Prostate gland (tissue), 2 donors: ENCODE measurements around the gene LPAR2.

ENCODE experiments used
- CTCF ChIP-seq, 4 experiments: fragments of 200-600 bp in 2 of 4; fragments of 450-650 bp in 2 of 4; sonication (generic) in 2 of 4; IDR thresholded peaks; 1 replicate in 3 of 4; 2 replicates in 1 of 4; pipeline ENCODE4 v1.5.1; 2016 to 2019; ENCODE audit warnings: antibody characterized with exemption in 4 of 4, mild to moderate bottlenecking in 2 of 4, moderate library complexity in 2 of 4
- POLR2A ChIP-seq: fragments of 450-650 bp; IDR thresholded peaks from one replicate; pipeline ENCODE4 v1.6.1; 2016; ENCODE audit warnings: antibody characterized with exemption, mild to moderate bottlenecking
- POLR2AphosphoS5 ChIP-seq: sonication (generic); formaldehyde crosslinking; IDR thresholded peaks from one replicate; pipeline ENCODE4 v1.6.1; 2017; ENCODE audit warnings: antibody characterized with exemption

DNA sequence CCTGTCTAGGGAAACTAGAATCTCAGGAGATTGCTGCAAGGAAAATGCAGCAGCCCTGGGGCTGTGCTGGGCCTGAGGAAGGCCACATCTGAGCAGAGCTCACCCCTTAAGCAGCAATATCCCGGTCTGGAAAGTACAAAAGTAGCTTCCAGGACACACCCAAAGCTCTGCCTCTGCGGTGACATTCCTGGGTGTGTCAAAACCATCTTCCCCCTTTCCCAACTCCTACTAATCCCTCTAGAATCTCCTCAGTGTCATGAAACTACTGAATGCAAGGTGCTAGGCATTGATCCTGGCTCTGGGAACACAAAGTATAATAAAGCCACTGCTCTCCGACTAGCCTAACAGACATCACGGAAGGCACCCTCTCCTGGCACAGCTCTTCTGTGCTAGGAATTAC, 14.5 kb downstream of the LPAR2 start:
- TF ChIP-seq CTCF (IDR thresholded peaks at IDR 0.05) (no peak), POLR2A (no peak), POLR2AphosphoS5 (no peak)
